ENCODE measurements around the gene DUSP22. TPM values are rescaled to one million over a fixed set of nuclear protein-coding genes. Genes with fewer than 3 reads are reported as not detected.

The DUSP22 gene
- total and polyA plus RNA-seq, 2 of the 8 experiments (the other 6 are each of a cell fraction or from before 2014, with no cell fraction given): 15.5 to 32.4 TPM

Other genes with a start within 250 kb of the DUSP22 start
- gene IRF4, start 99.3 kb downstream of the DUSP22 start, total RNA-seq (2021; fragmentation: NEBNext Ultra II Directional; extraction: Animal tissue kit (Norgen Biotek cat#: 25700)): 2.1 and 4.2 TPM in 2 replicates
- 0.77 and 1.1 TPM in 2 replicates for gene IRF4, start 99.3 kb downstream of the DUSP22 start, polyA plus RNA-seq (2011; rRNA removed)